Measurements from ENCODE around the gene MAP7D3. TPM values are rescaled to one million over a fixed set of nuclear protein-coding genes. Genes with fewer than 3 reads are reported as not detected.

Gene MAP7D3
- total and polyA plus RNA-seq, 2 donors (not counting 1 experiment from before 2014, with no cell fraction given): 19.0 to 30.7 TPM

- H3K9ac ChIP-seq (ENCODE audit: insufficient read depth, low read length): no peak overlapping the region
- H2AFZ ChIP-seq (ENCODE audit: low read length): no peak overlapping the region
- DNase-seq (ENCODE audit: low read depth in 2 of 2): no peak
- no peak overlapping the region for H3K4me3 ChIP-seq (replicated peaks in 1 of 4; ENCODE audit: control extremely low read depth in 1 of 4, insufficient read depth in 1 of 4, low read depth in 3 of 4, low read length in 4 of 4)
- no peaks in the 10 kb centered on the region for H3K79me2 ChIP-seq (ENCODE audit: control insufficient read depth, insufficient read depth, low read length)
- no peaks in the 10 kb centered on the region for H3K36me3 ChIP-seq (ENCODE audit: control insufficient read depth, insufficient read depth, low read length)
- no peak for TF ChIP-seq EZH2 (IDR thresholded peaks at IDR 0.05; ENCODE audit: low read length, missing control alignments)
- TF ChIP-seq CTCF (conservative IDR thresholded peaks at IDR 0.05 in 1 of 2, IDR thresholded peaks at IDR 0.05 in 1 of 2; ENCODE audit: low read depth in 1 of 2, low read length in 2 of 2): no peak
- H3K9me3 ChIP-seq (ENCODE audit: control insufficient read depth, insufficient read depth, low read depth, low read length): no peaks in the 10 kb centered on the region
- H3K4me2 ChIP-seq (ENCODE audit: extremely low read depth, insufficient read depth, low read length): no peak overlapping the region
- no peak overlapping the region for H3K27ac ChIP-seq (ENCODE audit: insufficient read depth, low read length)
- H3K27me3 ChIP-seq (ENCODE audit: control insufficient read depth, insufficient read depth, low read length): no peaks in the 10 kb centered on the region
- no peaks in the 10 kb centered on the region for H4K20me1 ChIP-seq (ENCODE audit: control insufficient read depth, extremely low read depth, insufficient read depth, low read length)
- H3K4me1 ChIP-seq (ENCODE audit: control insufficient read depth, extremely low read depth, insufficient read depth, low read length): no peaks in the 10 kb centered on the region
Observed at GRCh38 chrX:136237074-136237473, 14.1 kb downstream of the MAP7D3 start.

GRCh38 chrX:136228839-136229207 lies 22.4 kb downstream of the MAP7D3 start:
- H4K20me1 ChIP-seq (ENCODE audit: control insufficient read depth, extremely low read depth, insufficient read depth, low read length): no peaks in the 10 kb centered on the region
- no peaks in the 10 kb centered on the region for H3K27me3 ChIP-seq (ENCODE audit: control insufficient read depth, insufficient read depth, low read length)
- H3K79me2 ChIP-seq (ENCODE audit: control insufficient read depth, insufficient read depth, low read length): no peaks in the 10 kb centered on the region
- no peaks in the 10 kb centered on the region for H3K9me3 ChIP-seq (ENCODE audit: control insufficient read depth, insufficient read depth, low read depth, low read length)
- H2AFZ ChIP-seq (ENCODE audit: low read length): no peak overlapping the region
- DNase-seq (ENCODE audit: low read depth in 2 of 2): no peak
- H3K4me1 ChIP-seq (ENCODE audit: control insufficient read depth, extremely low read depth, insufficient read depth, low read length): no peaks in the 10 kb centered on the region
- no peak overlapping the region for H3K4me2 ChIP-seq (ENCODE audit: extremely low read depth, insufficient read depth, low read length)
- H3K36me3 ChIP-seq (ENCODE audit: control insufficient read depth, insufficient read depth, low read length): peaks cover 6% of the 10 kb centered on the region
- no peak overlapping the region for H3K9ac ChIP-seq (ENCODE audit: insufficient read depth, low read length)
- H3K4me3 ChIP-seq (replicated peaks in 1 of 4; ENCODE audit: control extremely low read depth in 1 of 4, insufficient read depth in 1 of 4, low read depth in 3 of 4, low read length in 4 of 4): no peak overlapping the region
- no peak overlapping the region for H3K27ac ChIP-seq (ENCODE audit: insufficient read depth, low read length)
- TF ChIP-seq CTCF (conservative IDR thresholded peaks at IDR 0.05 in 1 of 2, IDR thresholded peaks at IDR 0.05 in 1 of 2; ENCODE audit: low read depth in 1 of 2, low read length in 2 of 2): no peak
- no peak for TF ChIP-seq EZH2 (IDR thresholded peaks at IDR 0.05; ENCODE audit: low read length, missing control alignments)

- H3K9ac ChIP-seq (ENCODE audit: insufficient read depth, low read length): no peak overlapping the region
Observed at GRCh38 chrX:136227948-136228838, 23.0 kb downstream of the MAP7D3 start.

More at GRCh38 chrX:136227948-136228838, 23.0 kb downstream of the MAP7D3 start:
- Histone ChIP-seq H3K4me3 (replicated peaks in 1 of 4; ENCODE audit: control extremely low read depth in 1 of 4, insufficient read depth in 1 of 4, low read depth in 3 of 4, low read length in 4 of 4) (no peak overlapping the region), H4K20me1 (ENCODE audit: control insufficient read depth, extremely low read depth, insufficient read depth, low read length) (no peaks in the 10 kb centered on the region), H3K4me2 (ENCODE audit: extremely low read depth, insufficient read depth, low read length) (no peak overlapping the region), H3K27me3 (ENCODE audit: control insufficient read depth, insufficient read depth, low read length) (no peaks in the 10 kb centered on the region), H3K79me2 (ENCODE audit: control insufficient read depth, insufficient read depth, low read length) (no peaks in the 10 kb centered on the region), H3K36me3 (ENCODE audit: control insufficient read depth, insufficient read depth, low read length) (peaks cover 6% of the 10 kb centered on the region), H3K4me1 (ENCODE audit: control insufficient read depth, extremely low read depth, insufficient read depth, low read length) (no peaks in the 10 kb centered on the region), H3K9me3 (ENCODE audit: control insufficient read depth, insufficient read depth, low read depth, low read length) (no peaks in the 10 kb centered on the region), H2AFZ (ENCODE audit: low read length) (no peak overlapping the region), H3K27ac (ENCODE audit: insufficient read depth, low read length) (no peak overlapping the region)
- no peak for DNase-seq (ENCODE audit: low read depth in 2 of 2)
- TF ChIP-seq CTCF (conservative IDR thresholded peaks at IDR 0.05 in 1 of 2, IDR thresholded peaks at IDR 0.05 in 1 of 2; ENCODE audit: low read depth in 1 of 2, low read length in 2 of 2) (no peak), EZH2 (IDR thresholded peaks at IDR 0.05; ENCODE audit: low read length, missing control alignments) (no peak)
